Adipocyte (in vitro differentiated cells): Measurements from ENCODE around the gene DTD1.
"Not testable (repeated sequence)": the region's sequence is repeated elsewhere in the genome, so short reads cannot be mapped to it uniquely, and the experiment has no call there.

Experiments used
- DNase-seq: peaks from one replicate; pipeline ENCODE4 v3.0.0-alpha.2; 2015; ENCODE audit warnings: low read depth
- H3K27me3 ChIP-seq: replicated peaks from 2 replicates; pipeline ENCODE4 v1.7.0; 2013; ENCODE audit warnings: mild to moderate bottlenecking, low read length, moderate library complexity; ENCODE audit not compliant: control insufficient read depth, insufficient read depth
- H3K36me3 ChIP-seq: 2 replicates; pipeline ENCODE4 v1.7.0; 2013; ENCODE audit warnings: low read length, mild to moderate bottlenecking, moderate library complexity; ENCODE audit not compliant: control insufficient read depth, insufficient read depth, severe bottlenecking
- H3K4me1 ChIP-seq: 2 replicates; pipeline ENCODE4 v1.7.0; 2013; ENCODE audit warnings: mild to moderate bottlenecking, low read length, moderate library complexity; ENCODE audit not compliant: control insufficient read depth, insufficient read depth
- H3K4me3 ChIP-seq: 2 replicates; pipeline ENCODE4 v1.7.0; 2013; ENCODE audit warnings: mild to moderate bottlenecking, low read length, moderate library complexity
- H3K9ac ChIP-seq: 2 replicates; pipeline ENCODE4 v1.7.0; 2013; ENCODE audit warnings: mild to moderate bottlenecking, low read length, moderate library complexity
- H3K9me3 ChIP-seq: 2 replicates; pipeline ENCODE4 v1.7.0; 2013; ENCODE audit warnings: mild to moderate bottlenecking, low read length, moderate library complexity; ENCODE audit not compliant: control insufficient read depth

DTD1 gene

DNA sequence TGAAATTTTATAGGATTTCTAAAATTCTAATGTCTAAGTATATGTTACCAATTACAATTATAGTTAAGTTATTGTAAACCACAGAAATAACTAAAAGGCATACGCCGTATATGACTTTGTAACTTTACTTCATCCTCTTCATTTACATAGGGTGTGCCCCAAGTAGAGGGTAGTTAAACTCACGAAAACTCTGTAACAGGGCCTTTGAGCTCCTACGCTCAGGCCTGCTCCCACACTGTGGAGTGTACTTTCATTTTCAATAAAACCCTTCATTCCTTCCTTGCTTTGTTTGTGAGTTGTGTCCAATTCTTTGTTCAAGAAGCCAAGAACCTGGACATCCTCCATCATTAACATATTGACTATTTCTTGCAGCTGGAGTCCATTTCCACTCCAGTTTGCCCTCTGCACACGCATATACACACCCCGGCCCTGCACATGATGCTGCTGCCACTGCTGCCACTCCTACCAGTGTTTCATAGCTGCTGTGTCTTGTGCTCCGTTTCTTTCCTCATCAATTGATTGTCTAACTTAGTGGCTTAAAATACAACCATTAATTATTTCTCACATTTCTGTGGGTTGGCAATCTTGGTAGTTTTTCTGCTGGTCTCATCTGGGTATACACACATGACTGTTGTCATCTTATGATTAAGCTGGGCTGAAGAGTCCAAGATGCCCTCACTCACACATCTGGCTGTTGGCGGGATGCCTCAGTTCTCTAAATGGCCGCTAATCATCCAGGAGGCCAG is 192.7 kb downstream of the DTD1 start:
- DNase-seq: no peak
- H3K4me1 ChIP-seq: no peaks in the 10 kb centered on the region
- H3K9me3 ChIP-seq: peaks cover 4% of the 10 kb centered on the region
- no peaks in the 10 kb centered on the region for H3K27me3 ChIP-seq
- no peaks in the 10 kb centered on the region for H3K36me3 ChIP-seq
- no peak overlapping the region for H3K9ac ChIP-seq
- H3K4me3 ChIP-seq: no peak overlapping the region

- H3K36me3 ChIP-seq: no peaks in the 10 kb centered on the region
- H3K9ac ChIP-seq: no peak overlapping the region
- no peaks in the 10 kb centered on the region for H3K4me1 ChIP-seq
- H3K9me3 ChIP-seq: peaks cover 4% of the 10 kb centered on the region
- no peak overlapping the region for H3K4me3 ChIP-seq
- DNase-seq: no peak
- no peaks in the 10 kb centered on the region for H3K27me3 ChIP-seq
These were observed 193.7 kb downstream of the DTD1 start for GRCh38 chr20:18781509-18781908.

- H3K27me3 ChIP-seq: no peaks in the 10 kb centered on the region
- no peaks in the 10 kb centered on the region for H3K9me3 ChIP-seq
- H3K36me3 ChIP-seq: no peaks in the 10 kb centered on the region
- H3K4me1 ChIP-seq: no peaks in the 10 kb centered on the region
- no peak overlapping the region for H3K9ac ChIP-seq
- no peak for DNase-seq
- H3K4me3 ChIP-seq: no peak overlapping the region
These were observed 195.6 kb downstream of the DTD1 start for GRCh38 chr20:18783385-18783959.

GRCh38 chr20:18787046-18787445 is 199.2 kb downstream of the DTD1 start:
- not testable (repeated sequence) for H3K4me1 ChIP-seq, DNase-seq, H3K27me3 ChIP-seq, H3K4me3 ChIP-seq, H3K36me3 ChIP-seq, H3K9ac ChIP-seq, H3K9me3 ChIP-seq

DNA sequence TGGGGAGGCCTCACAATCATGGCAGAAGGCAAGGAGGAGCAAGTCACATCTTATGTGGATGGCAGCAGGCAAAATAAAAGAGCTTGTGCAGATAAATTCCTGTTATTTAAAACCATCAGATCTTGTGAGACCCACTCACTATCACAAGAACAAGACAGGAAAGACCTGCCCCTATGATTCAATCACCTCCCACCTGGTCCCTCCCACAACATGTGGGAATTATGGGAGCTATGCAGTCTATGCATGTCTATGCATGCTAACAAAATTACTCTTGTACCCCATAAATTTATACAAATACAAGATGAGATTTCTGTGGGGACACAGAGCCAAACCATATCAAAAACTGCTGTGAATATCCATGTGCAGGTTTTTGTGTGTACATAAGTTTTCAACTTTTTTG is 200.2 kb downstream of the DTD1 start:
- no peaks in the 10 kb centered on the region for H3K9me3 ChIP-seq
- no peak overlapping the region for H3K9ac ChIP-seq
- no peak overlapping the region for H3K4me3 ChIP-seq
- no peaks in the 10 kb centered on the region for H3K36me3 ChIP-seq
- DNase-seq: no peak
- no peaks in the 10 kb centered on the region for H3K4me1 ChIP-seq
- H3K27me3 ChIP-seq: peaks cover 6% of the 10 kb centered on the region

- Histone ChIP-seq H3K27me3 (peaks cover 6% of the 10 kb centered on the region), H3K4me1 (peaks cover 8% of the 10 kb centered on the region), H3K36me3 (no peaks in the 10 kb centered on the region), H3K9ac (no peak overlapping the region), H3K4me3 (no peak overlapping the region), H3K9me3 (no peaks in the 10 kb centered on the region)
- no peak for DNase-seq
These were observed 202.9 kb downstream of the DTD1 start for GRCh38 chr20:18790787-18791186.

- DNase-seq: peak; percentile 97
- peaks cover 5% of the 10 kb centered on the region for H3K9me3 ChIP-seq
- H3K9ac ChIP-seq: peak overlapping the region; percentile 89
- H3K4me1 ChIP-seq: peaks cover 8% of the 10 kb centered on the region
- peak overlapping the region; percentile 96 for H3K4me3 ChIP-seq
- peaks cover 6% of the 10 kb centered on the region for H3K27me3 ChIP-seq
- no peaks in the 10 kb centered on the region for H3K36me3 ChIP-seq
These were observed 206.0 kb downstream of the DTD1 start for GRCh38 chr20:18793625-18794427.

GRCh38 chr20:18794428-18794787 is 206.6 kb downstream of the DTD1 start:
- peaks cover 6% of the 10 kb centered on the region for H3K27me3 ChIP-seq
- H3K9me3 ChIP-seq: peaks cover 5% of the 10 kb centered on the region
- H3K4me3 ChIP-seq: peak overlapping the region; percentile 96
- no peak for DNase-seq
- peak overlapping the region; percentile 89 for H3K9ac ChIP-seq
- peaks cover 8% of the 10 kb centered on the region for H3K4me1 ChIP-seq
- no peaks in the 10 kb centered on the region for H3K36me3 ChIP-seq

DNA sequence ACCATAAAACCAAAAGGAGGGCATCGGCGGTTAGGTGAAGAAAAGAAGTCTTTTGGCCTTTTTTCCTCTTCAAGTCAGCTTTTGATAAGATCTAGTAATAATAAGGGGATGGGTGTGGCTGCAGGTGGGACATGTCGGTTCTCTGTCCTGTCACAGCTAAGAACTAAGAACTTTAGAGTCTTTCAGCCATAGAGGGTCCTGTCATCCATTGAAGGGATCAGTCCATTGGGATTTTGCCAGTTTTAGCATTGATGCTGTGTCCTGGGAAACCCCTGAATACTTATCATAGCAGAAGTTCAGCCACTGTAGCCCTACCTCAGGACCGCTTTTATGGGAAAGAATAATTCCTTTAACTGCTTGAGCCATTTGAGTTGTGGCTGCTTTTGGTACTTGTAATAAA is 207.5 kb downstream of the DTD1 start:
- Histone ChIP-seq H3K9ac (no peak overlapping the region), H3K4me3 (no peak overlapping the region), H3K27me3 (no peaks in the 10 kb centered on the region), H3K4me1 (peaks cover 8% of the 10 kb centered on the region), H3K9me3 (peaks cover 5% of the 10 kb centered on the region), H3K36me3 (no peaks in the 10 kb centered on the region)
- no peak for DNase-seq

GRCh38 chr20:18796282-18796833 is 208.5 kb downstream of the DTD1 start:
- Histone ChIP-seq H3K9me3 (peaks cover 5% of the 10 kb centered on the region), H3K27me3 (no peaks in the 10 kb centered on the region), H3K4me1 (peaks cover 8% of the 10 kb centered on the region), H3K4me3 (no peak overlapping the region), H3K9ac (no peak overlapping the region), H3K36me3 (no peaks in the 10 kb centered on the region)
- no peak for DNase-seq

DNA sequence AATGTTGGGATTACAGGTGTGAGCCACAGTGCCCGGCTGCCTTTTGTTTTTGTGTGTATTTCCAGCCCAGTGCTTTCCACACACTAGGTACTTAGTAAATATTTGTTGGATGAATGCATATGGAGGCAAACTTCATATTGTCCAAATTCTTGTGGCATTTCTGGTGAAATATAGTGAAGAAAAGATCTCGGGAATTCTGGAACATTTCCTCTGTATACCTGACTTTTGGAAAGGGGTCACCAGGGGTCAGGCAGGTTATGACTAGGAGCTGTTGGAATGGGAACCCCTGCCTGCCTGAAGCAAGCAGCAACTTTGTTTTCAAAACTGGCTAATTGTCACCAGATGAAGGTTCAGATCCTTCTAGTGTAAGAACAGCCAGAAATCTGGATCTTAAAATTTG is 213.7 kb downstream of the DTD1 start:
- H3K9ac ChIP-seq: no peak overlapping the region
- no peak overlapping the region for H3K4me3 ChIP-seq
- DNase-seq: no peak
- no peaks in the 10 kb centered on the region for H3K27me3 ChIP-seq
- no peaks in the 10 kb centered on the region for H3K36me3 ChIP-seq
- H3K4me1 ChIP-seq: no peaks in the 10 kb centered on the region
- peaks cover under 1% of the 10 kb centered on the region for H3K9me3 ChIP-seq
